ENCODE measurements around the gene POLN.
"Not testable (repeated sequence)": the region's sequence is repeated elsewhere in the genome, so short reads cannot be mapped to it uniquely, and the experiment has no call there.

The POLN gene

DNA sequence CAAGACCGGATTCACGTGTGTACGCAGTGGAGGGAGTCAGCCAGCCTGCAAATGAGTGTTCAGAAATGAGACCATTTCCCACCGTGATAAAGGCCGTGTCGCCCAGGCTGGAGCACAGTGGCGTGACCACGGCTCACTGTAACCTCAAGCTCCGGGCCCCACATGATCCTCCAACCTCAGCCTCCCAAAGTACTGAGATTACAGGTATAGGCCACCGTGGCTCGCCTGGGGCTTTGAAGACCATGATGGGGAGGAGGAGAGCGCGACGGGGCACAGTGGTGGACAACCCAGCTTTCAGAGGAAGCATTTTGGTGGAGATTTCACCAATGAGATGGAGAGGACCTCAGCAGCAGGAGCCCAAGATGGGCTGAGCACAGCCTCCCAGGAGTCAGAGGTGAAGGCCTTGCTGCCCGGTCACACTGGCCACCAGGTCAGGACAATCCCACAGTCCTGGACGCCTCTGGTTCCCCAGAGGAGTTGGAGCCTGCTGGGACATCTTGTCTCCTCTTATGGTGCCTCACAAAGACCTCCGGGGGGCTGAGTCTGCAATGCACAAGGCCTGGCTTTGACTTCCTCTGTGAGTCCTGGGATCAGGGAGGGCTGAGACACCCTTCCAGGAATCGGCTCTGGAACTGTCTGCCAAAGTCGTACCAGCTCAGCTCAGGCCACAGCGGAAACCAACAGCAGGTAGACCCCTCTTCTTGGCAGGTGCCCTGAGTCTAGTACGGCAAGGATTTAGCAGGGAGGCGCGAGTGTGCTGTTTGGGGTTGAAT is 42.4 kb upstream of the POLN start:
- Histone ChIP-seq H3K27me3 (ENCODE audit: control insufficient read depth in 1 of 2, insufficient read depth in 2 of 2, low read length in 2 of 2) (no peaks in the 10 kb centered on the region), H3K9ac (ENCODE audit: low read length) (no peak overlapping the region), H3K4me3 (ENCODE audit: low read depth in 1 of 2, low read length in 2 of 2) (no peak overlapping the region), H3K4me1 (ENCODE audit: insufficient read depth, low read length) (no peaks in the 10 kb centered on the region), H3K9me3 (ENCODE audit: low read length) (no peaks in the 10 kb centered on the region), H3K27ac (ENCODE audit: low read depth, low read length) (no peak overlapping the region), H3K36me3 (ENCODE audit: insufficient read depth, low read length) (no peaks in the 10 kb centered on the region)

DNA sequence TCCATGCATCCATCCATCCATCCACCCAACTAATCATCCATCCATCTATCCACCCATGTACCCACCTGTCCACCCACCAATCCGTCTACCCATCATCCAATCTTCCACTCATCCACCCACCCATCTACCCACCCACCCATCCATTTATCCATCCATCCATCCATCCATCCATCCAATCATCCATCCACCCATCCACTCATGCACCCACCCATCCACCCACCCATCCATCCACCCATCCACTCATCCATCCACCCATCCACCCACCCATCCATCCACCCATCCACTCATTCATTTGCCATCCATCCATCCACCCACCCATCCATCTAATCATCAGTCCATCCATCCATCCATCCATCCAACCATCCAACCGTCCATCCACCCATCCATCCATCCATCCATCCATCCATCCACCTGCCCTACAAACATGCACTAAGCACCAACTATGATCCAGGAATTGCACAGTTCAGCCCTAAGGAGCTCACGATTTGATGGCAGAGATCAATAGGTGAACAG is 41.3 kb upstream of the POLN start:
- no peaks in the 10 kb centered on the region for H3K4me1 ChIP-seq (ENCODE audit: insufficient read depth, low read length)
- H3K9ac ChIP-seq (ENCODE audit: low read length) = no peak overlapping the region
- no peak overlapping the region for H3K4me3 ChIP-seq (ENCODE audit: low read depth in 1 of 2, low read length in 2 of 2)
- no peak overlapping the region for H3K27ac ChIP-seq (ENCODE audit: low read depth, low read length)
- H3K36me3 ChIP-seq (ENCODE audit: insufficient read depth, low read length) = no peaks in the 10 kb centered on the region
- H3K9me3 ChIP-seq (ENCODE audit: low read length) = no peaks in the 10 kb centered on the region
- no peaks in the 10 kb centered on the region for H3K27me3 ChIP-seq (ENCODE audit: control insufficient read depth in 1 of 2, insufficient read depth in 2 of 2, low read length in 2 of 2)

- Histone ChIP-seq H3K9me3 (ENCODE audit: low read length) (no peaks in the 10 kb centered on the region), H3K4me3 (ENCODE audit: low read depth in 1 of 2, low read length in 2 of 2) (no peak overlapping the region), H3K4me1 (ENCODE audit: insufficient read depth, low read length) (no peaks in the 10 kb centered on the region), H3K27ac (ENCODE audit: low read depth, low read length) (no peak overlapping the region), H3K9ac (ENCODE audit: low read length) (no peak overlapping the region), H3K27me3 (ENCODE audit: control insufficient read depth in 1 of 2, insufficient read depth in 2 of 2, low read length in 2 of 2) (no peaks in the 10 kb centered on the region), H3K36me3 (ENCODE audit: insufficient read depth, low read length) (no peaks in the 10 kb centered on the region)
Observed at GRCh38 chr4:2281575-2282343, 39.8 kb upstream of the POLN start.

GRCh38 chr4:2280531-2281300 is 38.8 kb upstream of the POLN start:
- Histone ChIP-seq H3K36me3 (ENCODE audit: insufficient read depth, low read length) (no peaks in the 10 kb centered on the region), H3K4me1 (ENCODE audit: insufficient read depth, low read length) (no peaks in the 10 kb centered on the region), H3K27ac (ENCODE audit: low read depth, low read length) (no peak overlapping the region), H3K9ac (ENCODE audit: low read length) (no peak overlapping the region), H3K9me3 (ENCODE audit: low read length) (no peaks in the 10 kb centered on the region), H3K4me3 (ENCODE audit: low read depth in 1 of 2, low read length in 2 of 2) (no peak overlapping the region), H3K27me3 (ENCODE audit: control insufficient read depth in 1 of 2, insufficient read depth in 2 of 2, low read length in 2 of 2) (no peaks in the 10 kb centered on the region)

DNA sequence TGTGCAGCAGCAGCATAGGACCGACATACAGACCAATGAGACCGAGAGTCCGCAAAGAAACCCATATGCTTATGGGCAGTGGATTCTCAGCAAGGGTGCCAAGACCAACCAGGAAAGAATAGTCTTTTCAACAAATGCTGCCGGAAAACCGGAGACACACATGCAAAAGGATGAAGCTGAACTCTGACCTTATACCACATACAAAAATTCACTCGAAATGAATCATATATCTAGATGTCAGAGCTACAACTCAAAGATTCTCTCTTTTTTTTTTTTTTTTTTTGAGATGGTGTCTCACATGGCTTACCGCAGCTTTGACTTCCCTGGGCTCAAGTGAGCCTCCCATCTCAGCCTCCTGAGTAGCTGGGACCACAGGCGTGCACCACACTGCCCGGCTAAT is 36.0 kb upstream of the POLN start:
- no peak overlapping the region for H3K4me3 ChIP-seq (ENCODE audit: low read depth in 1 of 2, low read length in 2 of 2)
- no peaks in the 10 kb centered on the region for H3K36me3 ChIP-seq (ENCODE audit: insufficient read depth, low read length)
- no peaks in the 10 kb centered on the region for H3K27me3 ChIP-seq (ENCODE audit: control insufficient read depth in 1 of 2, insufficient read depth in 2 of 2, low read length in 2 of 2)
- no peak overlapping the region for H3K27ac ChIP-seq (ENCODE audit: low read depth, low read length)
- no peaks in the 10 kb centered on the region for H3K4me1 ChIP-seq (ENCODE audit: insufficient read depth, low read length)
- no peak overlapping the region for H3K9ac ChIP-seq (ENCODE audit: low read length)
- no peaks in the 10 kb centered on the region for H3K9me3 ChIP-seq (ENCODE audit: low read length)

GRCh38 chr4:2276581-2277325 is 34.8 kb upstream of the POLN start:
- Histone ChIP-seq H3K4me3 (ENCODE audit: low read depth in 1 of 2, low read length in 2 of 2) (no peak overlapping the region), H3K36me3 (ENCODE audit: insufficient read depth, low read length) (no peaks in the 10 kb centered on the region), H3K9me3 (ENCODE audit: low read length) (no peaks in the 10 kb centered on the region), H3K27ac (ENCODE audit: low read depth, low read length) (no peak overlapping the region), H3K9ac (ENCODE audit: low read length) (no peak overlapping the region), H3K27me3 (ENCODE audit: control insufficient read depth in 1 of 2, insufficient read depth in 2 of 2, low read length in 2 of 2) (no peaks in the 10 kb centered on the region), H3K4me1 (ENCODE audit: insufficient read depth, low read length) (no peaks in the 10 kb centered on the region)

GRCh38 chr4:2275546-2276251 is 33.8 kb upstream of the POLN start:
- Histone ChIP-seq H3K4me1 (ENCODE audit: insufficient read depth, low read length) (no peaks in the 10 kb centered on the region), H3K4me3 (ENCODE audit: low read depth in 1 of 2, low read length in 2 of 2) (no peak overlapping the region), H3K27ac (ENCODE audit: low read depth, low read length) (no peak overlapping the region), H3K9ac (ENCODE audit: low read length) (no peak overlapping the region), H3K36me3 (ENCODE audit: insufficient read depth, low read length) (no peaks in the 10 kb centered on the region), H3K9me3 (ENCODE audit: low read length) (no peaks in the 10 kb centered on the region), H3K27me3 (ENCODE audit: control insufficient read depth in 1 of 2, insufficient read depth in 2 of 2, low read length in 2 of 2) (no peaks in the 10 kb centered on the region)

DNA sequence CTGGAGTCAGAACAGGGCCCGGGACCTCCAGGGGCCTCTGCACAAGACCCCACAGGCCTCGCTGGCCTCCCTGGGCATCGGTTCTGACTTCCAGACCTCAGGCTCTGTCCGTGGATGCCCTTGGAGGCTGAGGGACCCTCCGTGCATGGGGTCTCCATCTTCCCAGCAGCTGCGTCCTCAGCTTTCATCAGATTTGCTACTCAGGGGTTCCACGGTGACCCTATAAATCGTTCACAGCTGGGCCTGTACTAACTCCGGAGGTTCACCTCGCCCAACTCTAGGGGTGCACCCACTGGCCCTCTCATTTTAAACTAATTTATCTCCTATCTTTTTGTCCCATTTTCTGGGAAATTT is 33.1 kb upstream of the POLN start:
- not testable (repeated sequence) for H3K9ac ChIP-seq (ENCODE audit: low read length); H3K27me3 ChIP-seq (ENCODE audit: control insufficient read depth in 1 of 2, insufficient read depth in 2 of 2, low read length in 2 of 2); H3K9me3 ChIP-seq (ENCODE audit: low read length); H3K4me1 ChIP-seq (ENCODE audit: insufficient read depth, low read length); H3K27ac ChIP-seq (ENCODE audit: low read depth, low read length); H3K36me3 ChIP-seq (ENCODE audit: insufficient read depth, low read length); H3K4me3 ChIP-seq (ENCODE audit: low read depth in 1 of 2, low read length in 2 of 2)

DNA sequence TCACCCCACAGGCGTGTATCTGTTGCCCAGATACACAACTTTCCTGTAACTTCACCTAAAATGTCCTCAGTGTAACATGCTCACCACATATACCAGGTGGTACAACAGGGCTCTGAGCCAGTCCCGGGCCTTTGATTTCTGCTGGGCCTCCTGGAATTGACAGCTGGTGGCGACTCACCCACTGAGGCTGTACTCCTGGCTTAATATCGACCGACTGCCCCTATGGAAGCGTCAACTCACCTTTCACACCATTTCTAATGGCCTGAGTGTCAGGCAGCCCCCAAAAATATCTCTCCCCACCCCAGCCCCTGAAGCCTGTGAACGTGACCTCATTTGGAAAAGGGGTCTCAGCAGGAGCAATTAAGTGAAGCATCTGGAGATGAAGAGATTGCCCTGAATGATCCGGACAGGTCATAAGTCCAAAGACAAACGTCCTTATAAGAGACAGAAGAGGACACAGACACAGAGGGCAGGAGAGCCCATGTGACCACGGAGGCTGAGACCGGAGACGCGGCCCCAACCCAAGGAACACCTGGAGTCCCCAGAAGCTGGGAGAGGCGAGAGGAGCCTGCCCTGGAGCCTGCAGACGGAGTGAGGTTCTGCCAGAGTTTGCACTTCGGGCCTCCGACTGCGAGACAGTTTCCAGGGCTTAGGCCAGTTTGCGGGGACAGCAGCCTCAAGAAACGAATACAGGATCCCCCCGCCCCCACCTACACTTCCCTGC is 32.6 kb upstream of the POLN start:
- H3K27me3 ChIP-seq (ENCODE audit: control insufficient read depth in 1 of 2, insufficient read depth in 2 of 2, low read length in 2 of 2) = no peaks in the 10 kb centered on the region
- no peak overlapping the region for H3K27ac ChIP-seq (ENCODE audit: low read depth, low read length)
- no peak overlapping the region for H3K9ac ChIP-seq (ENCODE audit: low read length)
- H3K9me3 ChIP-seq (ENCODE audit: low read length) = no peaks in the 10 kb centered on the region
- H3K36me3 ChIP-seq (ENCODE audit: insufficient read depth, low read length) = no peaks in the 10 kb centered on the region
- no peaks in the 10 kb centered on the region for H3K4me1 ChIP-seq (ENCODE audit: insufficient read depth, low read length)
- no peak overlapping the region for H3K4me3 ChIP-seq (ENCODE audit: low read depth in 1 of 2, low read length in 2 of 2)

GRCh38 chr4:2273657-2274319 is 31.9 kb upstream of the POLN start:
- Histone ChIP-seq H3K36me3 (ENCODE audit: insufficient read depth, low read length) (no peaks in the 10 kb centered on the region), H3K27me3 (ENCODE audit: control insufficient read depth in 1 of 2, insufficient read depth in 2 of 2, low read length in 2 of 2) (no peaks in the 10 kb centered on the region), H3K27ac (ENCODE audit: low read depth, low read length) (no peak overlapping the region), H3K9me3 (ENCODE audit: low read length) (no peaks in the 10 kb centered on the region), H3K9ac (ENCODE audit: low read length) (no peak overlapping the region), H3K4me1 (ENCODE audit: insufficient read depth, low read length) (no peaks in the 10 kb centered on the region), H3K4me3 (ENCODE audit: low read depth in 1 of 2, low read length in 2 of 2) (no peak overlapping the region)

Data from muscle layer of colon (tissue), 2 donors.